PC-3 (cell line): Measurements from ENCODE around the gene NFIC.

Source experiments
- EZH2 ChIP-seq: fragments of 300-600 bp; sonication (generic); IDR thresholded peaks from one replicate; pipeline ENCODE4 v1.6.1; 2017; ENCODE audit warnings: antibody characterized with exemption, mild to moderate bottlenecking, low read length; ENCODE audit not compliant: unreplicated experiment
- TF ChIP-seq, protein P1 (sequence below): fragments of 300-600 bp; sonication (generic); conservative IDR thresholded peaks from 2 replicates; pipeline ENCODE4 v1.5.1; 2017; ENCODE audit warnings: antibody characterized with exemption, low read depth, mild to moderate bottlenecking, low read length

DNA sequence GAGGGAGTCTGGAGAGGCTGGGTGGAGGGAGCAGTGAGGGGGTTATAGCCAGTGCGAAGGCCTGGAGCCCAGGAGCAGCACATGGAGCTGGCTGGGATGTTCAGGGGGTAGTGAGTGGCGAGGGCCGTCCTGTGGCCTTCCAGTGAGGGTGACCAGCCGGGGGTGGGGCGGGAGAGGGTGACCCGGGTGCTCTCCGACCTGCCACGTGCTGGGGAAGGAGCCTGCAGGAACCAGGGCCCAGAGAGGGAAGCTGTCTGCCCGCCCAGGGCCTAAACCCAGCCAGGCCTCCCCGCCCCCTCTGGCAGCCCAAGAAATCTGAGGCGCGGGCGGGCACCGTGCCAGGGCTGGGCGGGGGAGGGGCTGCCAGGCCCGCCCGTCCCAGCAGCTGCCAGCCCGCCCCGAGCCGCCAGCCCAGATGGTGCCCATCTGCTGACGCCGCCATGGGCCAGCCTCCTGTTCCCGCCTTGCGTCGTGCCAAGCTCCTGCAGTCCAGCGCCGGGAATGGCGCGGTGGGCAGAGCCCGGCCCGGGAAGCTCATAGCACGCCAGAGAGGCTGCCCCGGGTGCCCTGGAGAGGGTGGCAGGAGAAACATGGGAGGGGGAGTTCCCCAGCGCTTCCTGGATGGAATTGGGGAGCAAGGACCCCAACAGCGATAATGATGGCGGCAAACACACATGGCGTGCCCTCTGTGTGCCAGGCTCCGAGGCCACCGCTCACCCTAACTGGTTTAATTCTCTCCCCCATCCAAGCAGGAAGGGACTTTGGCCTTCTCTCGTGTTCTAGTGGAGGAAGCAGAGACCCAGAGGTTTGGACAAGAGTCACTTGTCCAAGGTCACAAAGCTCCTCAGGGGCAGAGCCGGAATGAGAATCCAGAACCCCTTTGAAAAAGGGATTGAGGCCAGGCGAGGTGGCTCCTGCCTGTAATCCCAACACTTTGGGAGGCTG is 21.5 kb downstream of the NFIC start:
- TF ChIP-seq, protein P1, sequence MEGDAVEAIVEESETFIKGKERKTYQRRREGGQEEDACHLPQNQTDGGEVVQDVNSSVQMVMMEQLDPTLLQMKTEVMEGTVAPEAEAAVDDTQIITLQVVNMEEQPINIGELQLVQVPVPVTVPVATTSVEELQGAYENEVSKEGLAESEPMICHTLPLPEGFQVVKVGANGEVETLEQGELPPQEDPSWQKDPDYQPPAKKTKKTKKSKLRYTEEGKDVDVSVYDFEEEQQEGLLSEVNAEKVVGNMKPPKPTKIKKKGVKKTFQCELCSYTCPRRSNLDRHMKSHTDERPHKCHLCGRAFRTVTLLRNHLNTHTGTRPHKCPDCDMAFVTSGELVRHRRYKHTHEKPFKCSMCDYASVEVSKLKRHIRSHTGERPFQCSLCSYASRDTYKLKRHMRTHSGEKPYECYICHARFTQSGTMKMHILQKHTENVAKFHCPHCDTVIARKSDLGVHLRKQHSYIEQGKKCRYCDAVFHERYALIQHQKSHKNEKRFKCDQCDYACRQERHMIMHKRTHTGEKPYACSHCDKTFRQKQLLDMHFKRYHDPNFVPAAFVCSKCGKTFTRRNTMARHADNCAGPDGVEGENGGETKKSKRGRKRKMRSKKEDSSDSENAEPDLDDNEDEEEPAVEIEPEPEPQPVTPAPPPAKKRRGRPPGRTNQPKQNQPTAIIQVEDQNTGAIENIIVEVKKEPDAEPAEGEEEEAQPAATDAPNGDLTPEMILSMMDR, result no peak
- no peak for TF ChIP-seq EZH2
